CD4-positive, alpha-beta memory T cell (primary cell): ENCODE results near the gene FGFBP2. TPM values are rescaled to one million over a fixed set of nuclear protein-coding genes. Genes with fewer than 3 reads are reported as not detected.

ENCODE experiments used
- CTCF ChIA-PET: fragments of 350-600 bp; sonication (Branson Sonifier 250); formaldehyde crosslinking; loops from one replicate; lab custom pipeline; 2021; ENCODE audit warnings: inconsistent platforms; ENCODE audit not compliant: partially characterized antibody; lab: Charles Lee
- POLR2A ChIA-PET: fragments of 350-600 bp; sonication (Branson Sonifier 250); formaldehyde crosslinking; loops from one replicate; lab custom pipeline; 2021; ENCODE audit not compliant: partially characterized antibody; lab: Charles Lee
- DNase-seq, 5 donors: peaks; one replicate each; pipeline versions ENCODE4 v3.0.0 to v3.0.0-alpha.2; 2020 to 2022; ENCODE audit warnings: mixed read lengths in 1 of 5
- H3K27ac ChIP-seq: one replicate; pipeline ENCODE4 v1.7.0; 2013; ENCODE audit warnings: low read depth, low read length
- H3K27me3 ChIP-seq: 2 replicates; pipeline ENCODE4 v1.7.0; 2013; ENCODE audit warnings: mild to moderate bottlenecking, low read length, moderate library complexity; ENCODE audit not compliant: insufficient read depth
- H3K36me3 ChIP-seq: 2 replicates; pipeline ENCODE4 v1.7.0; 2013; ENCODE audit warnings: mild to moderate bottlenecking, low read length, moderate library complexity; ENCODE audit not compliant: insufficient read depth
- H3K4me1 ChIP-seq: 2 replicates; pipeline ENCODE4 v1.7.0; 2013; ENCODE audit warnings: mild to moderate bottlenecking, low read length, moderate library complexity; ENCODE audit not compliant: insufficient read depth
- H3K4me3 ChIP-seq, 2 donors: one replicate each; pipeline ENCODE4 v1.7.0; 2013; ENCODE audit warnings: low read length in 2 of 2, mild to moderate bottlenecking in 1 of 2
- H3K9me3 ChIP-seq, 2 donors: one replicate each; pipeline ENCODE4 v1.7.0; 2013; ENCODE audit warnings: low read length in 2 of 2, control low read depth in 1 of 2; ENCODE audit not compliant: control insufficient read depth in 1 of 2
- H3K27ac Mint-ChIP-seq, 7 donors: one replicate each; pipeline ENCODE4 v1.8.0; 2020 to 2021; ENCODE audit warnings: mixed read lengths in 7 of 7, mild to moderate bottlenecking in 6 of 7, inconsistent platforms in 3 of 7, moderate library complexity in 3 of 7
- H3K27me3 Mint-ChIP-seq, 2 donors: one replicate each; pipeline ENCODE4 v1.8.0; 2020 to 2021; ENCODE audit warnings: mixed read lengths in 2 of 2
- H3K36me3 Mint-ChIP-seq, 2 donors: one replicate each; pipeline ENCODE4 v1.8.0; 2020 to 2021; ENCODE audit warnings: mixed read lengths in 2 of 2, inconsistent platforms in 1 of 2, mild to moderate bottlenecking in 1 of 2
- H3K4me1 Mint-ChIP-seq, 4 donors: one replicate each; pipeline ENCODE4 v1.8.0; 2020 to 2021; ENCODE audit warnings: mixed read lengths in 4 of 4, mild to moderate bottlenecking in 1 of 4
- H3K4me3 Mint-ChIP-seq, 8 donors: one replicate each; pipeline ENCODE4 v1.8.0; 2020 to 2021; ENCODE audit warnings: mixed read lengths in 8 of 8, mild to moderate bottlenecking in 7 of 8, moderate library complexity in 6 of 8, inconsistent platforms in 3 of 8
- H3K9me3 Mint-ChIP-seq, 8 donors: one replicate each; pipeline ENCODE4 v1.8.0; 2020 to 2021; ENCODE audit warnings: mixed read lengths in 8 of 8, mild to moderate bottlenecking in 5 of 8, inconsistent platforms in 3 of 8, moderate library complexity in 1 of 8
- intact Hi-C: fragments of 100-400 bp; cut with micrococcal nuclease; formaldehyde crosslinking; loops from one replicate; pipeline ENCODE4 v1.15.1; 2023
- polyA plus RNA-seq, 2 donors: library from polyadenylated mRNA; unstranded; fragments of 300-500 nt; fragmentation: Illumina TruSeq; gene quantifications; one replicate each; pipeline ENCODE4 v1.2.3, GENCODE V29; 2021
- total RNA-seq, 2 experiments: library from RNA; stranded (reverse); gene quantifications; one replicate each; pipeline ENCODE4 v1.2.3, GENCODE V29; 2021

FGFBP2 gene
- total and polyA plus RNA-seq, 4 experiments from 2014 or later: 0.22 to 0.38 TPM; not detected in 2

- Mint-ChIP-seq H3K9me3 (no peaks in the 10 kb centered on the region), H3K4me3 (no peak overlapping the region), H3K27me3 (peaks cover 0 to 7% of the 10 kb centered on the region in 2 donors), H3K27ac (no peak overlapping the region), H3K4me1 (peaks cover 0 to 4% (median 3%) of the 10 kb centered on the region in 4 donors), H3K36me3 (no peaks in the 10 kb centered on the region)
- Histone ChIP-seq H3K9me3 (no peaks in the 10 kb centered on the region), H3K4me3 (no peak overlapping the region), H3K4me1 (no peaks in the 10 kb centered on the region), H3K27ac (no peak overlapping the region), H3K27me3 (no peaks in the 10 kb centered on the region), H3K36me3 (no peaks in the 10 kb centered on the region)
- no peak for DNase-seq
- ChIA-PET POLR2A (no interaction called here), CTCF (interaction anchor here (1.6 to 1.9 kb wide), 3 partner anchors 10 to 221 kb away, joined by 5 to 6 read pairs (median 6); no protein-coding TSS in a partner anchor)
- intact Hi-C loops: no loop called here
Measured at GRCh38 chr4:15953625-15954024, 9.3 kb downstream of the FGFBP2 start.

- Histone ChIP-seq H3K4me1 (no peaks in the 10 kb centered on the region), H3K27me3 (no peaks in the 10 kb centered on the region), H3K9me3 (no peaks in the 10 kb centered on the region), H3K36me3 (no peaks in the 10 kb centered on the region), H3K4me3 (no peak overlapping the region), H3K27ac (no peak overlapping the region)
- CTCF ChIA-PET: interaction anchor here (1.4 to 1.9 kb wide), 2 partner anchors 9 to 219 kb away, joined by 3 to 6 read pairs; no protein-coding TSS in a partner anchor
- no peak overlapping the region for H3K4me3 Mint-ChIP-seq
- intact Hi-C loops: no loop called here
- H3K27ac Mint-ChIP-seq: no peak overlapping the region
- no peak for DNase-seq
- POLR2A ChIA-PET: no interaction called here
- peaks cover 0 to 4% (median 3%) of the 10 kb centered on the region in 4 donors for H3K4me1 Mint-ChIP-seq
- H3K27me3 Mint-ChIP-seq: peaks cover 0 to 5% of the 10 kb centered on the region in 2 donors
- H3K36me3 Mint-ChIP-seq: no peaks in the 10 kb centered on the region
- no peaks in the 10 kb centered on the region for H3K9me3 Mint-ChIP-seq
Measured at GRCh38 chr4:15951781-15952180, 11.2 kb downstream of the FGFBP2 start.

- H3K4me1 Mint-ChIP-seq: no peaks in the 10 kb centered on the region
- H3K27ac Mint-ChIP-seq: no peak overlapping the region
- ChIA-PET CTCF (interaction anchor here (1.2 kb wide), 1 partner anchor 143 kb away, joined by 4 read pairs; no protein-coding TSS in a partner anchor), POLR2A (no interaction called here)
- Histone ChIP-seq H3K36me3 (no peaks in the 10 kb centered on the region), H3K9me3 (no peaks in the 10 kb centered on the region), H3K27me3 (no peaks in the 10 kb centered on the region), H3K4me3 (no peak overlapping the region), H3K27ac (no peak overlapping the region), H3K4me1 (no peaks in the 10 kb centered on the region)
- H3K9me3 Mint-ChIP-seq: no peaks in the 10 kb centered on the region
- H3K4me3 Mint-ChIP-seq: no peak overlapping the region
- intact Hi-C loops: no loop called here
- peaks cover 2% of the 10 kb centered on the region in 2 donors for H3K27me3 Mint-ChIP-seq
- no peaks in the 10 kb centered on the region for H3K36me3 Mint-ChIP-seq
- no peak for DNase-seq
Measured at GRCh38 chr4:15948826-15949225, 14.1 kb downstream of the FGFBP2 start.

- H3K36me3 ChIP-seq: no peaks in the 10 kb centered on the region
- ChIA-PET POLR2A (no interaction called here), CTCF (no interaction called here)
- Mint-ChIP-seq H3K27me3 (peaks cover 2% of the 10 kb centered on the region in 2 donors), H3K4me1 (no peaks in the 10 kb centered on the region), H3K9me3 (no peaks in the 10 kb centered on the region), H3K27ac (no peak overlapping the region), H3K36me3 (no peaks in the 10 kb centered on the region), H3K4me3 (no peak overlapping the region)
- no peaks in the 10 kb centered on the region for H3K9me3 ChIP-seq
- no peak overlapping the region for H3K27ac ChIP-seq
- no peak for DNase-seq
- H3K4me3 ChIP-seq: no peak overlapping the region
- H3K27me3 ChIP-seq: no peaks in the 10 kb centered on the region
- intact Hi-C loops: no loop called here
- no peaks in the 10 kb centered on the region for H3K4me1 ChIP-seq
Measured at GRCh38 chr4:15947684-15948083, 15.3 kb downstream of the FGFBP2 start.

GRCh38 chr4:15945516-15945915 lies 17.5 kb downstream of the FGFBP2 start:
- POLR2A ChIA-PET: no interaction called here
- CTCF ChIA-PET: no interaction called here

GRCh38 chr4:15944895-15945294 lies 18.1 kb downstream of the FGFBP2 start:
- intact Hi-C loops: no loop called here
- ChIA-PET POLR2A (no interaction called here), CTCF (no interaction called here)
- Histone ChIP-seq H3K36me3 (no peaks in the 10 kb centered on the region), H3K9me3 (no peaks in the 10 kb centered on the region), H3K4me3 (no peak overlapping the region), H3K4me1 (no peaks in the 10 kb centered on the region), H3K27ac (no peak overlapping the region), H3K27me3 (no peaks in the 10 kb centered on the region)
- no peak for DNase-seq
- H3K27me3 Mint-ChIP-seq: peaks cover 6 to 9% of the 10 kb centered on the region in 2 donors
- H3K27ac Mint-ChIP-seq: no peak overlapping the region
- H3K4me1 Mint-ChIP-seq: no peaks in the 10 kb centered on the region
- H3K9me3 Mint-ChIP-seq: no peaks in the 10 kb centered on the region
- no peak overlapping the region for H3K4me3 Mint-ChIP-seq
- no peaks in the 10 kb centered on the region for H3K36me3 Mint-ChIP-seq

More at GRCh38 chr4:15945516-15945915, 17.5 kb downstream of the FGFBP2 start:
- Histone ChIP-seq H3K27me3 (no peaks in the 10 kb centered on the region), H3K4me3 (no peak overlapping the region), H3K27ac (no peak overlapping the region), H3K36me3 (no peaks in the 10 kb centered on the region), H3K4me1 (no peaks in the 10 kb centered on the region), H3K9me3 (no peaks in the 10 kb centered on the region)
- no peak overlapping the region for H3K27ac Mint-ChIP-seq
- no peaks in the 10 kb centered on the region for H3K9me3 Mint-ChIP-seq
- H3K36me3 Mint-ChIP-seq: no peaks in the 10 kb centered on the region
- no peak for DNase-seq
- H3K27me3 Mint-ChIP-seq: peaks cover 2 to 5% of the 10 kb centered on the region in 2 donors
- H3K4me1 Mint-ChIP-seq: no peaks in the 10 kb centered on the region
- intact Hi-C loops: no loop called here
- H3K4me3 Mint-ChIP-seq: no peak overlapping the region

GRCh38 chr4:15942283-15942682 lies 20.7 kb downstream of the FGFBP2 start:
- Histone ChIP-seq H3K27ac (no peak overlapping the region), H3K4me3 (no peak overlapping the region), H3K27me3 (no peaks in the 10 kb centered on the region), H3K4me1 (no peaks in the 10 kb centered on the region), H3K36me3 (no peaks in the 10 kb centered on the region), H3K9me3 (no peaks in the 10 kb centered on the region)
- H3K4me1 Mint-ChIP-seq: no peaks in the 10 kb centered on the region
- DNase-seq: no peak
- POLR2A ChIA-PET: no interaction called here
- CTCF ChIA-PET: interaction anchor here (1.6 kb wide), 1 partner anchor 14 kb away, joined by 4 read pairs; no protein-coding TSS in a partner anchor
- H3K27me3 Mint-ChIP-seq: peaks cover 6 to 21% of the 10 kb centered on the region in 2 donors
- H3K36me3 Mint-ChIP-seq: no peaks in the 10 kb centered on the region
- intact Hi-C loops: no loop called here
- H3K9me3 Mint-ChIP-seq: peaks cover 0 to 2% (median 0%) of the 10 kb centered on the region in 8 donors
- H3K4me3 Mint-ChIP-seq: no peak overlapping the region
- H3K27ac Mint-ChIP-seq: no peak overlapping the region
